HUES64 (cell line): ENCODE data around the gene C16orf96.

Experiments used
- H3K27ac ChIP-seq: 2 replicates; pipeline ENCODE4 v1.7.0; 2013; ENCODE audit warnings: low read depth, low read length, inconsistent platforms
- H3K27me3 ChIP-seq: 2 replicates; pipeline ENCODE4 v1.6.1; 2013; ENCODE audit warnings: mild to moderate bottlenecking, low read length; ENCODE audit not compliant: insufficient read depth
- H3K36me3 ChIP-seq: 2 replicates; pipeline ENCODE4 v1.6.1; 2013; ENCODE audit warnings: mild to moderate bottlenecking, low read length; ENCODE audit not compliant: insufficient read depth
- H3K4me1 ChIP-seq: 2 replicates; pipeline ENCODE4 v1.6.1; 2013; ENCODE audit warnings: mild to moderate bottlenecking, low read length, moderate library complexity; ENCODE audit not compliant: insufficient read depth
- H3K4me3 ChIP-seq: 2 replicates; pipeline ENCODE4 v1.5.1; 2013; ENCODE audit warnings: mild to moderate bottlenecking, low read length, moderate library complexity
- H3K9ac ChIP-seq: 2 replicates; pipeline ENCODE4 v1.6.1; 2013; ENCODE audit warnings: mild to moderate bottlenecking, low read depth, low read length
- H3K9me3 ChIP-seq: 2 replicates; pipeline ENCODE4 v1.6.1; 2013; ENCODE audit warnings: low read depth, low read length; ENCODE audit not compliant: insufficient read depth
- WGBS: fragments of 150-250, 120-280 bp; methylation state at CpG from one replicate; pipeline ENCODE4 v1.1.7; 2013; ENCODE audit warnings: missing lambda C conversion rate; 5-methylcytosine and 5-hydroxymethylcytosine counted together

C16orf96 gene

GRCh38 chr16:4624015-4624826 is 68.1 kb downstream of the C16orf96 start, which contains the start of gene MGRN1:
MGRN1 (plus strand) TSS chr16:4624826; CDS start chr16:4624961, 135 bp downstream.
- H3K4me3 ChIP-seq, result peak within 1 kb of the TSS; percentile 81
- H3K36me3 ChIP-seq, result 0 out of 2 replicates have a peak, but pooled peaks cover 6% of the 10 kb centered on the region
- peak within 1 kb of the TSS; percentile 95 for H3K9ac ChIP-seq
- peak within 1 kb of the TSS; percentile 87 for H3K27ac ChIP-seq
- WGBS, result 16% methylated on average over 42 of the region's 42 CpGs
- H3K4me1 ChIP-seq, result 0 out of 2 replicates have a peak, but pooled peaks cover 4% of the 10 kb centered on the region
- H3K9me3 ChIP-seq, result no peaks in the 10 kb centered on the region
- no peaks in the 10 kb centered on the region for H3K27me3 ChIP-seq

GRCh38 chr16:4624827-4625559 is 68.9 kb downstream of the C16orf96 start:
- WGBS, result under 1% methylated on average over 80 of the region's 80 CpGs
- H3K36me3 ChIP-seq, result 0 out of 2 replicates have a peak, but pooled peaks cover 6% of the 10 kb centered on the region
- peak overlapping the region; percentile 85 for H3K9ac ChIP-seq
- H3K27ac ChIP-seq, result peak overlapping the region; percentile 87
- H3K9me3 ChIP-seq, result no peaks in the 10 kb centered on the region
- H3K4me1 ChIP-seq, result 0 out of 2 replicates have a peak, but pooled peaks cover 4% of the 10 kb centered on the region
- peak overlapping the region; percentile 81 for H3K4me3 ChIP-seq
- H3K27me3 ChIP-seq, result no peaks in the 10 kb centered on the region

- peak overlapping the region; percentile 85 for H3K9ac ChIP-seq
- WGBS, result 18% methylated on average over 11 of the region's 11 CpGs
- H3K4me1 ChIP-seq, result 0 out of 2 replicates have a peak, but pooled peaks cover 4% of the 10 kb centered on the region
- H3K4me3 ChIP-seq, result peak overlapping the region; percentile 81
- no peaks in the 10 kb centered on the region for H3K27me3 ChIP-seq
- peak overlapping the region; percentile 87 for H3K27ac ChIP-seq
- H3K36me3 ChIP-seq, result 0 out of 2 replicates have a peak, but pooled peaks cover 6% of the 10 kb centered on the region
- H3K9me3 ChIP-seq, result no peaks in the 10 kb centered on the region
Observed at GRCh38 chr16:4625560-4626159, 69.5 kb downstream of the C16orf96 start.

- WGBS, result 75% methylated on average over 6 of the region's 6 CpGs
- Histone ChIP-seq H3K4me1 (0 out of 2 replicates have a peak, but pooled peaks cover 4% of the 10 kb centered on the region), H3K36me3 (peaks cover 7% of the 10 kb centered on the region; the same call in 1 of the 2 replicates), H3K27ac (no peak overlapping the region), H3K27me3 (no peaks in the 10 kb centered on the region), H3K9ac (no peak overlapping the region), H3K4me3 (peak overlapping the region; percentile 81; the same call in 1 of the 2 replicates), H3K9me3 (no peaks in the 10 kb centered on the region)
Observed at GRCh38 chr16:4626396-4626795, 70.3 kb downstream of the C16orf96 start.

- peaks cover 10% of the 10 kb centered on the region; the same call in 1 of the 2 replicates for H3K36me3 ChIP-seq
- H3K4me3 ChIP-seq, result no peak overlapping the region
- no peak overlapping the region for H3K9ac ChIP-seq
- H3K27me3 ChIP-seq, result no peaks in the 10 kb centered on the region
- H3K9me3 ChIP-seq, result no peaks in the 10 kb centered on the region
- H3K4me1 ChIP-seq, result 0 out of 2 replicates have a peak, but pooled peaks cover 4% of the 10 kb centered on the region
- no peak overlapping the region for H3K27ac ChIP-seq
- WGBS, result 92% methylated on average over 9 of the region's 9 CpGs
Observed at GRCh38 chr16:4628283-4628682, 72.1 kb downstream of the C16orf96 start.

- no peaks in the 10 kb centered on the region for H3K4me1 ChIP-seq
- H3K27me3 ChIP-seq, result no peaks in the 10 kb centered on the region
- no peak overlapping the region for H3K4me3 ChIP-seq
- no peak overlapping the region for H3K9ac ChIP-seq
- H3K27ac ChIP-seq, result no peak overlapping the region
- H3K36me3 ChIP-seq, result peaks cover 16% of the 10 kb centered on the region; the same call in 1 of the 2 replicates
- no peaks in the 10 kb centered on the region for H3K9me3 ChIP-seq
- 100% methylated on average over 1 of the region's 1 CpG for WGBS
Observed at GRCh38 chr16:4631444-4631843, 75.3 kb downstream of the C16orf96 start.

GRCh38 chr16:4633910-4634635 is 77.9 kb downstream of the C16orf96 start:
- H3K27me3 ChIP-seq, result no peaks in the 10 kb centered on the region
- H3K27ac ChIP-seq, result no peak overlapping the region
- H3K4me1 ChIP-seq, result no peaks in the 10 kb centered on the region
- H3K9ac ChIP-seq, result no peak overlapping the region
- H3K4me3 ChIP-seq, result no peak overlapping the region
- peaks cover 13% of the 10 kb centered on the region; the same call in 1 of the 2 replicates for H3K36me3 ChIP-seq
- 96% methylated on average over 20 of the region's 20 CpGs for WGBS
- no peaks in the 10 kb centered on the region for H3K9me3 ChIP-seq

GRCh38 chr16:4634768-4635167 is 78.6 kb downstream of the C16orf96 start:
- Histone ChIP-seq H3K9me3 (no peaks in the 10 kb centered on the region), H3K9ac (no peak overlapping the region), H3K27me3 (no peaks in the 10 kb centered on the region), H3K4me1 (no peaks in the 10 kb centered on the region), H3K4me3 (no peak overlapping the region), H3K36me3 (peaks cover 13% of the 10 kb centered on the region; the same call in 1 of the 2 replicates), H3K27ac (no peak overlapping the region)
- 95% methylated on average over 12 of the region's 12 CpGs for WGBS

- Histone ChIP-seq H3K9me3 (no peaks in the 10 kb centered on the region), H3K4me1 (no peaks in the 10 kb centered on the region), H3K4me3 (no peak overlapping the region), H3K9ac (no peak overlapping the region), H3K27ac (no peak overlapping the region), H3K27me3 (no peaks in the 10 kb centered on the region), H3K36me3 (peaks cover 13% of the 10 kb centered on the region; the same call in 1 of the 2 replicates)
- WGBS, result 88% methylated on average over 13 of the region's 13 CpGs
Observed at GRCh38 chr16:4636196-4636595, 80.1 kb downstream of the C16orf96 start.

- WGBS, result 96% methylated on average over 21 of the region's 21 CpGs
- no peaks in the 10 kb centered on the region for H3K4me1 ChIP-seq
- H3K9ac ChIP-seq, result no peak overlapping the region; the same call in 1 of the 2 replicates
- H3K27me3 ChIP-seq, result no peaks in the 10 kb centered on the region
- no peak overlapping the region for H3K27ac ChIP-seq
- H3K4me3 ChIP-seq, result no peak overlapping the region
- no peaks in the 10 kb centered on the region for H3K9me3 ChIP-seq
- peaks cover 9% of the 10 kb centered on the region; the same call in 1 of the 2 replicates for H3K36me3 ChIP-seq
Observed at GRCh38 chr16:4637501-4638166, 81.5 kb downstream of the C16orf96 start.
